OCI-LY7 (cell line): ENCODE results near the gene RBM20. TPM values are rescaled to one million over a fixed set of nuclear protein-coding genes. Genes with fewer than 3 reads are reported as not detected.

Source experiments
- BruUV-seq: library from RNA; stranded (reverse); fragments of 400-500 nt; replicated peaks from 2 replicates; lab custom pipeline; 2021; lab: Mats Ljungman, UMichigan
- CTCF ChIA-PET: fragments of 300-600 bp; sonication (Branson Sonifier 250); formaldehyde crosslinking; loops from one replicate; lab custom pipeline; 2022; ENCODE audit warnings: antibody characterized with exemption; ENCODE audit not compliant: unreplicated experiment; lab: Charles Lee
- POLR2A ChIA-PET: fragments of 300-600 bp; sonication (Branson Sonifier 250); formaldehyde crosslinking; loops from one replicate; lab custom pipeline; 2022; ENCODE audit warnings: antibody characterized with exemption; lab: Charles Lee
- DNase-seq: peaks from one replicate; pipeline ENCODE4 v3.0.0-alpha.2; 2015; ENCODE audit warnings: low spot score
- H2AFZ ChIP-seq: fragments of 200-600 bp; sonication (generic), shearing (Covaris generic); 2 replicates; pipeline ENCODE4 v1.6.1; 2014; ENCODE audit warnings: mild to moderate bottlenecking, antibody characterized with exemption, low read length, moderate library complexity
- H3K27ac ChIP-seq: fragments of 200-600 bp; sonication (generic); 2 replicates; pipeline ENCODE4 v1.5.1; 2014; ENCODE audit warnings: mixed run types, low read depth, mild to moderate bottlenecking, moderate library complexity, low read length, inconsistent platforms; ENCODE audit not compliant: poor library complexity, severe bottlenecking
- H3K36me3 ChIP-seq: fragments of 200-600 bp; sonication (generic); 2 replicates; pipeline ENCODE4 v1.6.1; 2014; ENCODE audit warnings: mild to moderate bottlenecking, antibody characterized with exemption, low read length, moderate library complexity, mixed read lengths; ENCODE audit not compliant: insufficient read depth
- H3K4me1 ChIP-seq: fragments of 200-600 bp; sonication (generic); 2 replicates; pipeline ENCODE4 v1.5.1; 2014; ENCODE audit warnings: mild to moderate bottlenecking, low read length; ENCODE audit not compliant: insufficient read depth, poor library complexity, severe bottlenecking
- H3K4me2 ChIP-seq: fragments of 200-600 bp; sonication (generic); 2 replicates; pipeline ENCODE4 v1.6.1; 2014; ENCODE audit warnings: mild to moderate bottlenecking, low read length
- H3K4me3 ChIP-seq: fragments of 200-600 bp; sonication (generic); 2 replicates; pipeline ENCODE4 v1.5.1; 2014; ENCODE audit warnings: mild to moderate bottlenecking, low read depth, low read length; ENCODE audit not compliant: poor library complexity, severe bottlenecking
- H3K79me2 ChIP-seq: fragments of 200-600 bp; sonication (generic); 2 replicates; pipeline ENCODE4 v1.6.1; 2016; ENCODE audit warnings: low read depth, mild to moderate bottlenecking, low read length, moderate library complexity, mixed read lengths; ENCODE audit not compliant: insufficient read depth
- H3K9me2 ChIP-seq: fragments of 200-600 bp; sonication (generic); 2 replicates; pipeline ENCODE4 v1.6.1; 2016; ENCODE audit warnings: mild to moderate bottlenecking, low read length, mixed read lengths; ENCODE audit not compliant: insufficient read depth
- H3K9me3 ChIP-seq: fragments of 200-600 bp; sonication (generic); 2 replicates; pipeline ENCODE4 v1.6.1; 2014; ENCODE audit warnings: mild to moderate bottlenecking, mixed run types, low read length, mixed read lengths
- H4K20me1 ChIP-seq: fragments of 200-600 bp; sonication (generic); 2 replicates; pipeline ENCODE4 v1.6.1; 2014; ENCODE audit warnings: mild to moderate bottlenecking, antibody characterized with exemption, low read length, moderate library complexity, mixed read lengths; ENCODE audit not compliant: insufficient read depth
- EZH2phosphoT487 ChIP-seq: fragments of 200-600 bp; sonication (generic); IDR thresholded peaks from 2 replicates; pipeline ENCODE4 v1.6.1; 2018; ENCODE audit warnings: low read depth, borderline replicate concordance, mild to moderate bottlenecking, mixed run types, antibody characterized with exemption, low read length, moderate library complexity, mixed read lengths
- intact Hi-C: fragments of 100-400 bp; cut with micrococcal nuclease; formaldehyde crosslinking; loops from one replicate; pipeline ENCODE4 v1.10.0; 2022; ENCODE audit not compliant: unreplicated experiment
- total RNA-seq, 2 experiments: library from RNA; depleted of rRNA in 1 of 2; stranded (reverse); fragments of >200 nt in 1 of 2; shearing (Covaris generic) in 1 of 2; gene quantifications; 2 replicates each; pipeline ENCODE4 v1.2.3, GENCODE V29; 2014 to 2022
- TF ChIP-seq, protein P1 (sequence below): fragments of 200-600 bp; sonication (generic); conservative IDR thresholded peaks from 2 replicates; pipeline ENCODE4 v1.5.1; 2014; ENCODE audit warnings: mild to moderate bottlenecking, antibody characterized with exemption, low read length, moderate library complexity, mixed read lengths

RBM20 gene
- total RNA-seq, 2 experiments from 2014 or later, result 0.35 to 1.0 TPM

DNA sequence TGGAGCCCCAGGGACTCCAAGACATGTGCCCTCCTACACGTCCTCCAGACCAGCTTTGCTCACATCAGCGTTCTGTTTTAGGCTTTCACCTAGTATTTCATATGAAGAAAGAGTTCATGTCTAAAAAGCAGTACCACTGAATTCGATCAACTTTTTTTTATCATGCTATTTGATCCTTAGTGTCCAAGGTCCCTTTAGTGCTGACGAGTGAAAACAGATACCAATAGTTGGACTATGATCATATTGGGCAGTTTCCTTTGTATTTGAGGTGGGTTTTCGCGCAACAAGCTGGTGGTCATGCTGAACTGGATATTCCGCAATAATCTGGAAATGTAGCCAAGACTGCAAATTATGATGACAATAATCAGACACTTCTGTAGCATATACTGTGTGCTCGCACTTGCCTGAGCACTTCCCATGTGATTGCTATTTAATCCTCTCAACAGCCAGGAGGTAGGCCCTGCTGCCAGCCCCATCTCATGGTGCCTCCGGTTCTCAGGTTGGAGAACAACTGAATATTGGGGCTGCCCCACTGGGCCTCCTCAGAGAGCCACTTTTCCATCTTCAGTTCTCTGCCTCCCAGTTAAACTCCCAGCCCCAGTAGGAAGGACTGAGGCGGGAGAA, 65.9 kb downstream of the RBM20 start:
- no peak for TF ChIP-seq EZH2phosphoT487
- H3K79me2 ChIP-seq, result no peaks in the 10 kb centered on the region
- no peak overlapping the region for H2AFZ ChIP-seq
- no peaks in the 10 kb centered on the region for H4K20me1 ChIP-seq
- ChIA-PET CTCF (no interaction called here), POLR2A (interaction anchor here (0.7 kb wide), 1 partner anchor 420 kb away, joined by 3 read pairs; no protein-coding TSS in a partner anchor)
- no peak overlapping the region for H3K4me3 ChIP-seq
- no peaks in the 10 kb centered on the region for H3K9me3 ChIP-seq
- no peak overlapping the region for H3K27ac ChIP-seq
- no peaks in the 10 kb centered on the region for H3K36me3 ChIP-seq
- intact Hi-C loops, result no loop called here
- DNase-seq, result no peak
- no peaks in the 10 kb centered on the region for H3K9me2 ChIP-seq
- no peaks in the 10 kb centered on the region for H3K4me1 ChIP-seq
- BruUV-seq, result no TSS peak
- H3K4me2 ChIP-seq, result no peak overlapping the region

DNA sequence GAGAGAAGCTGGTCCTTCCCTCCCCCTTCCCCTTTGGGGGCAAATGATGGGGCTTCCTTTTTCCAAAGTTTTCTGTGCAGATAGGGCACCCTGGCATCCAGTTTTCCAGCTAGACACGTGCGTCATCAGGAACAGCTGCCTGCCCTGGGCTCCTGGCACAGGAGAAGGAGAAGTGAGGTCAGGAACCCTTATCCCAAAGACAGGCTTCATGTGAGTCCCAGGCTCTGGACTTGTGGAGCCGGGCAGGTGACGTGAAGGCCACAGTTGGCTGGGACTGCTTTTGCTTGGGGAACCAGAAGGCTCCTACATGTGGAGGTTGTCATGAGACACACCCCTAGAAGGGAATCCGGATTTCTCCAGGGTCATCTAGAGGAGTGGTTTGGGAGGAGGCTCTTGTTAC, 66.5 kb downstream of the RBM20 start:
- Histone ChIP-seq H3K9me2 (no peaks in the 10 kb centered on the region), H3K4me2 (no peak overlapping the region), H3K36me3 (no peaks in the 10 kb centered on the region), H3K27ac (no peak overlapping the region), H3K4me3 (no peak overlapping the region), H3K4me1 (no peaks in the 10 kb centered on the region), H2AFZ (no peak overlapping the region), H3K9me3 (no peaks in the 10 kb centered on the region), H3K79me2 (no peaks in the 10 kb centered on the region), H4K20me1 (no peaks in the 10 kb centered on the region)
- ChIA-PET POLR2A (interaction anchor here (0.7 kb wide), 1 partner anchor 39 kb away, joined by 3 read pairs; no protein-coding TSS in a partner anchor), CTCF (no interaction called here)
- no peak for DNase-seq
- BruUV-seq, result no TSS peak
- intact Hi-C loops, result no loop called here
- TF ChIP-seq, protein P1, sequence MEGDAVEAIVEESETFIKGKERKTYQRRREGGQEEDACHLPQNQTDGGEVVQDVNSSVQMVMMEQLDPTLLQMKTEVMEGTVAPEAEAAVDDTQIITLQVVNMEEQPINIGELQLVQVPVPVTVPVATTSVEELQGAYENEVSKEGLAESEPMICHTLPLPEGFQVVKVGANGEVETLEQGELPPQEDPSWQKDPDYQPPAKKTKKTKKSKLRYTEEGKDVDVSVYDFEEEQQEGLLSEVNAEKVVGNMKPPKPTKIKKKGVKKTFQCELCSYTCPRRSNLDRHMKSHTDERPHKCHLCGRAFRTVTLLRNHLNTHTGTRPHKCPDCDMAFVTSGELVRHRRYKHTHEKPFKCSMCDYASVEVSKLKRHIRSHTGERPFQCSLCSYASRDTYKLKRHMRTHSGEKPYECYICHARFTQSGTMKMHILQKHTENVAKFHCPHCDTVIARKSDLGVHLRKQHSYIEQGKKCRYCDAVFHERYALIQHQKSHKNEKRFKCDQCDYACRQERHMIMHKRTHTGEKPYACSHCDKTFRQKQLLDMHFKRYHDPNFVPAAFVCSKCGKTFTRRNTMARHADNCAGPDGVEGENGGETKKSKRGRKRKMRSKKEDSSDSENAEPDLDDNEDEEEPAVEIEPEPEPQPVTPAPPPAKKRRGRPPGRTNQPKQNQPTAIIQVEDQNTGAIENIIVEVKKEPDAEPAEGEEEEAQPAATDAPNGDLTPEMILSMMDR, result no peak
- TF ChIP-seq EZH2phosphoT487, result no peak

DNA sequence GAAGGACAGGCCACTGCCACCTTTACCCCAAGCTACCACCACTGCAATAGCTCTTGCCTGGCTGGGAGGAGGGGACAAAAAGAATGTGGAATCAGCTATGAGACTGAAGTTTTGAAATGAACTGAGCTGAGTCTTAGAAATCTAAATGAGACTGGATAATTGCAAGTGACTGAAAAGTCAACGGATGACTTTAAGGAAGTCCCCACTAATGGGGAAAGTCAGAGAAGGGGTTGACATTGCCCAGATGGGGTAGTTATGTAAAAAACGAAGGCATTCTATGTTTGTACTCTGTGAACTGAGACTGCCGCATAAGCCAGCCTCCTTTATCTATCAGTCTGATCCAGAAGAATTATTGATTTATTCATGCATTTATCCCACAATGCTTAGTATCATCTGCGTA, 67.2 kb downstream of the RBM20 start:
- Histone ChIP-seq H3K9me2 (no peaks in the 10 kb centered on the region), H3K36me3 (no peaks in the 10 kb centered on the region), H3K9me3 (no peaks in the 10 kb centered on the region), H3K4me3 (no peak overlapping the region), H2AFZ (no peak overlapping the region), H3K4me2 (no peak overlapping the region), H3K27ac (no peak overlapping the region), H3K79me2 (no peaks in the 10 kb centered on the region), H3K4me1 (peaks cover 3% of the 10 kb centered on the region), H4K20me1 (no peaks in the 10 kb centered on the region)
- ChIA-PET CTCF (no interaction called here), POLR2A (interaction anchor here (0.7 to 0.9 kb wide), 3 partner anchors 11 to 69 kb away, joined by 3 to 8 read pairs (median 3); no protein-coding TSS in a partner anchor)
- no peak for TF ChIP-seq EZH2phosphoT487
- TF ChIP-seq, protein P1, result no peak
- no TSS peak for BruUV-seq
- intact Hi-C loops, result no loop called here
- no peak for DNase-seq
